ENCODE data around the gene PPP6R2.

Gene PPP6R2

GRCh38 chr22:50444663-50445062 lies 101.5 kb downstream of the PPP6R2 start:
- ChIA-PET POLR2A (interaction anchor here (0.6 to 1.7 kb wide), 3 partner anchors 12 to 46 kb away, joined by 3 to 5 read pairs (median 5); no protein-coding TSS in a partner anchor), CTCF (interaction anchor here (0.9 to 2.7 kb wide), 3 partner anchors 9 to 81 kb away, joined by 3 to 8 read pairs (median 4); no protein-coding TSS in a partner anchor)
- H3K4me3 ChIP-seq (ENCODE audit: control insufficient read depth in 1 of 7, extremely low read depth in 1 of 7, insufficient read depth in 4 of 7, low read depth in 2 of 7, low read length in 6 of 7), result no peak overlapping the region
- 83% methylated on average over 4 of the region's 5 CpGs for WGBS (ENCODE audit: insufficient coverage)
- H3K9me3 ChIP-seq (ENCODE audit: control extremely low read depth in 1 of 5, control insufficient read depth in 4 of 5, insufficient read depth in 2 of 5, low read depth in 1 of 5, low read length in 4 of 5), result no peaks in the 10 kb centered on the region
- no peak overlapping the region for H3K27ac ChIP-seq (ENCODE audit: insufficient read depth in 1 of 2, low read depth in 1 of 2, low read length in 2 of 2, poor library complexity in 1 of 2, severe bottlenecking in 2 of 2)
- no peaks in the 10 kb centered on the region for H3K27me3 ChIP-seq (replicated peaks in 2 of 5; ENCODE audit: control insufficient read depth in 4 of 5, insufficient read depth in 5 of 5, low read length in 4 of 5)
- H3K4me1 ChIP-seq (ENCODE audit: control extremely low read depth in 1 of 4, control insufficient read depth in 4 of 4, insufficient read depth in 4 of 4, low read length in 3 of 4), result peaks cover 0 to 15% (median 7%) of the 10 kb centered on the region in 4 experiments
- peaks cover 2 to 81% (median 54%) of the 10 kb centered on the region in 4 experiments for H3K36me3 ChIP-seq (ENCODE audit: control insufficient read depth in 4 of 4, insufficient read depth in 4 of 4, low read length in 3 of 4)
- DNase-seq, result peak in 1 of 3 donors; percentile 13

GRCh38 chr22:50445071-50445879 lies 102.1 kb downstream of the PPP6R2 start:
- peak in 2 of 3 donors; percentile 64 to 76 for DNase-seq
- peaks cover 2 to 78% (median 54%) of the 10 kb centered on the region in 4 experiments for H3K36me3 ChIP-seq (ENCODE audit: control insufficient read depth in 4 of 4, insufficient read depth in 4 of 4, low read length in 3 of 4)
- H3K27me3 ChIP-seq (replicated peaks in 2 of 5; ENCODE audit: control insufficient read depth in 4 of 5, insufficient read depth in 5 of 5, low read length in 4 of 5), result no peaks in the 10 kb centered on the region
- H3K4me3 ChIP-seq (ENCODE audit: control insufficient read depth in 1 of 7, extremely low read depth in 1 of 7, insufficient read depth in 4 of 7, low read depth in 2 of 7, low read length in 6 of 7), result no peak overlapping the region
- 46% methylated on average over 21 of the region's 30 CpGs for WGBS (ENCODE audit: insufficient coverage)
- H3K9me3 ChIP-seq (ENCODE audit: control extremely low read depth in 1 of 5, control insufficient read depth in 4 of 5, insufficient read depth in 2 of 5, low read depth in 1 of 5, low read length in 4 of 5), result no peaks in the 10 kb centered on the region
- CTCF ChIA-PET, result interaction anchor here (0.9 to 2.7 kb wide), 2 partner anchors 9 to 12 kb away, joined by 4 to 8 read pairs; no protein-coding TSS in a partner anchor
- peaks cover 0 to 15% (median 7%) of the 10 kb centered on the region in 4 experiments for H3K4me1 ChIP-seq (ENCODE audit: control extremely low read depth in 1 of 4, control insufficient read depth in 4 of 4, insufficient read depth in 4 of 4, low read length in 3 of 4)
- H3K27ac ChIP-seq (ENCODE audit: insufficient read depth in 1 of 2, low read depth in 1 of 2, low read length in 2 of 2, poor library complexity in 1 of 2, severe bottlenecking in 2 of 2), result no peak overlapping the region
- POLR2A ChIA-PET, result interaction anchor here (1.7 kb wide), 1 partner anchor 11 kb away, joined by 5 read pairs; no protein-coding TSS in a partner anchor

- 96% methylated on average over 14 of the region's 17 CpGs for WGBS (ENCODE audit: insufficient coverage)
Measured at GRCh38 chr22:50445880-50446707, 103.0 kb downstream of the PPP6R2 start.

GRCh38 chr22:50446708-50447575 lies 103.8 kb downstream of the PPP6R2 start:
- ChIA-PET CTCF (no interaction called here), POLR2A (no interaction called here)
- DNase-seq, result no peak
- no peaks in the 10 kb centered on the region for H3K9me3 ChIP-seq (ENCODE audit: control extremely low read depth in 1 of 5, control insufficient read depth in 4 of 5, insufficient read depth in 2 of 5, low read depth in 1 of 5, low read length in 4 of 5)
- H3K27me3 ChIP-seq (replicated peaks in 2 of 5; ENCODE audit: control insufficient read depth in 4 of 5, insufficient read depth in 5 of 5, low read length in 4 of 5), result no peaks in the 10 kb centered on the region
- peaks cover 5 to 74% (median 46%) of the 10 kb centered on the region in 4 experiments for H3K36me3 ChIP-seq (ENCODE audit: control insufficient read depth in 4 of 4, insufficient read depth in 4 of 4, low read length in 3 of 4)
- H3K4me3 ChIP-seq (ENCODE audit: control insufficient read depth in 1 of 7, extremely low read depth in 1 of 7, insufficient read depth in 4 of 7, low read depth in 2 of 7, low read length in 6 of 7), result no peak overlapping the region
- H3K4me1 ChIP-seq (ENCODE audit: control extremely low read depth in 1 of 4, control insufficient read depth in 4 of 4, insufficient read depth in 4 of 4, low read length in 3 of 4), result peaks cover 0 to 15% (median 7%) of the 10 kb centered on the region in 4 experiments
- WGBS (ENCODE audit: insufficient coverage), result 96% methylated on average over 52 of the region's 54 CpGs
- no peak overlapping the region for H3K27ac ChIP-seq (ENCODE audit: insufficient read depth in 1 of 2, low read depth in 1 of 2, low read length in 2 of 2, poor library complexity in 1 of 2, severe bottlenecking in 2 of 2)

More at GRCh38 chr22:50445880-50446707, 103.0 kb downstream of the PPP6R2 start:
- DNase-seq, result no peak
- Histone ChIP-seq H3K9me3 (ENCODE audit: control extremely low read depth in 1 of 5, control insufficient read depth in 4 of 5, insufficient read depth in 2 of 5, low read depth in 1 of 5, low read length in 4 of 5) (no peaks in the 10 kb centered on the region), H3K4me3 (ENCODE audit: control insufficient read depth in 1 of 7, extremely low read depth in 1 of 7, insufficient read depth in 4 of 7, low read depth in 2 of 7, low read length in 6 of 7) (no peak overlapping the region), H3K27me3 (replicated peaks in 2 of 5; ENCODE audit: control insufficient read depth in 4 of 5, insufficient read depth in 5 of 5, low read length in 4 of 5) (no peaks in the 10 kb centered on the region), H3K36me3 (ENCODE audit: control insufficient read depth in 4 of 4, insufficient read depth in 4 of 4, low read length in 3 of 4) (peaks cover 2 to 76% (median 52%) of the 10 kb centered on the region in 4 experiments), H3K27ac (ENCODE audit: insufficient read depth in 1 of 2, low read depth in 1 of 2, low read length in 2 of 2, poor library complexity in 1 of 2, severe bottlenecking in 2 of 2) (no peak overlapping the region), H3K4me1 (ENCODE audit: control extremely low read depth in 1 of 4, control insufficient read depth in 4 of 4, insufficient read depth in 4 of 4, low read length in 3 of 4) (peaks cover 0 to 15% (median 7%) of the 10 kb centered on the region in 4 experiments)
- ChIA-PET POLR2A (no interaction called here), CTCF (no interaction called here)

GRCh38 chr22:50447576-50448551 lies 104.7 kb downstream of the PPP6R2 start:
- ChIA-PET CTCF (interaction anchor here (0.9 kb wide), 1 partner anchor 13 kb away, joined by 4 read pairs; no protein-coding TSS in a partner anchor), POLR2A (interaction anchor here (0.7 kb wide), 1 partner anchor 10 kb away, joined by 3 read pairs; no protein-coding TSS in a partner anchor)
- no peak overlapping the region for H3K4me3 ChIP-seq (ENCODE audit: control insufficient read depth in 1 of 7, extremely low read depth in 1 of 7, insufficient read depth in 4 of 7, low read depth in 2 of 7, low read length in 6 of 7)
- H3K36me3 ChIP-seq (ENCODE audit: control insufficient read depth in 4 of 4, insufficient read depth in 4 of 4, low read length in 3 of 4), result peaks cover 5 to 71% (median 45%) of the 10 kb centered on the region in 4 experiments
- no peak for DNase-seq
- H3K4me1 ChIP-seq (ENCODE audit: control extremely low read depth in 1 of 4, control insufficient read depth in 4 of 4, insufficient read depth in 4 of 4, low read length in 3 of 4), result peaks cover 0 to 15% (median 7%) of the 10 kb centered on the region in 4 experiments
- H3K27me3 ChIP-seq (replicated peaks in 2 of 5; ENCODE audit: control insufficient read depth in 4 of 5, insufficient read depth in 5 of 5, low read length in 4 of 5), result no peaks in the 10 kb centered on the region
- no peaks in the 10 kb centered on the region for H3K9me3 ChIP-seq (ENCODE audit: control extremely low read depth in 1 of 5, control insufficient read depth in 4 of 5, insufficient read depth in 2 of 5, low read depth in 1 of 5, low read length in 4 of 5)
- 94% methylated on average over 25 of the region's 27 CpGs for WGBS (ENCODE audit: insufficient coverage)
- H3K27ac ChIP-seq (ENCODE audit: insufficient read depth in 1 of 2, low read depth in 1 of 2, low read length in 2 of 2, poor library complexity in 1 of 2, severe bottlenecking in 2 of 2), result no peak overlapping the region
